Measurements from ENCODE around the gene GMPPB.
"Not testable (repeated sequence)": the region's sequence is repeated elsewhere in the genome, so short reads cannot be mapped to it uniquely, and the experiment has no call there.

GMPPB gene

GRCh38 chr3:49694409-49695070 is 29.2 kb downstream of the GMPPB start:
- DNase-seq (ENCODE audit: low read depth in 1 of 2, low spot score in 1 of 2) = not testable (repeated sequence)

- not testable (repeated sequence) for DNase-seq (ENCODE audit: low read depth in 1 of 2, low spot score in 1 of 2)
Observed at GRCh38 chr3:49691481-49691880, 32.3 kb downstream of the GMPPB start.

- not testable (repeated sequence) for DNase-seq (ENCODE audit: low read depth in 1 of 2, low spot score in 1 of 2)
Observed at GRCh38 chr3:49690856-49691255, 32.9 kb downstream of the GMPPB start.

GRCh38 chr3:49689908-49690624 is 33.7 kb downstream of the GMPPB start:
- not testable (repeated sequence) for DNase-seq (ENCODE audit: low read depth in 1 of 2, low spot score in 1 of 2)

GRCh38 chr3:49689046-49689907 is 34.5 kb downstream of the GMPPB start, which contains the start of the genes MST1 and RNF123:
MST1 (minus strand) TSS chr3:49689474; CDS start chr3:49688691, 783 bp downstream.
RNF123 (plus strand) TSS chr3:49689557; CDS start chr3:49691166, 1,609 bp downstream.
- DNase-seq (ENCODE audit: low read depth in 1 of 2, low spot score in 1 of 2) = peak; percentile 87 to 89

- not testable (repeated sequence) for DNase-seq (ENCODE audit: low read depth in 1 of 2, low spot score in 1 of 2)
Observed at GRCh38 chr3:49688338-49689045, 35.3 kb downstream of the GMPPB start.

GRCh38 chr3:49687424-49687795 is 36.3 kb downstream of the GMPPB start:
- not testable (repeated sequence) for DNase-seq (ENCODE audit: low read depth in 1 of 2, low spot score in 1 of 2)

GRCh38 chr3:49686769-49687423 is 36.9 kb downstream of the GMPPB start:
- not testable (repeated sequence) for DNase-seq (ENCODE audit: low read depth in 1 of 2, low spot score in 1 of 2)

- not testable (repeated sequence) for DNase-seq (ENCODE audit: low read depth in 1 of 2, low spot score in 1 of 2)
Observed at GRCh38 chr3:49686346-49686745, 37.4 kb downstream of the GMPPB start.

GRCh38 chr3:49685846-49686245 is 37.9 kb downstream of the GMPPB start:
- DNase-seq (ENCODE audit: low read depth in 1 of 2, low spot score in 1 of 2) = not testable (repeated sequence)

GRCh38 chr3:49685103-49685502 is 38.6 kb downstream of the GMPPB start:
- DNase-seq (ENCODE audit: low read depth in 1 of 2, low spot score in 1 of 2) = not testable (repeated sequence)

GRCh38 chr3:49684453-49684852 is 39.3 kb downstream of the GMPPB start:
- DNase-seq (ENCODE audit: low read depth in 1 of 2, low spot score in 1 of 2) = not testable (repeated sequence)

GRCh38 chr3:49683162-49683561 is 40.6 kb downstream of the GMPPB start:
- DNase-seq (ENCODE audit: low read depth in 1 of 2, low spot score in 1 of 2) = no peak

GRCh38 chr3:49681543-49681942 is 42.2 kb downstream of the GMPPB start:
- no peak for DNase-seq (ENCODE audit: low read depth in 1 of 2, low spot score in 1 of 2)

- DNase-seq (ENCODE audit: low read depth in 1 of 2, low spot score in 1 of 2) = no peak
Observed at GRCh38 chr3:49681232-49681522, 42.6 kb downstream of the GMPPB start.

GRCh38 chr3:49680493-49681231 is 43.1 kb downstream of the GMPPB start:
- no peak for DNase-seq (ENCODE audit: low read depth in 1 of 2, low spot score in 1 of 2)

GRCh38 chr3:49675912-49676311 is 47.8 kb downstream of the GMPPB start:
- no peak for DNase-seq (ENCODE audit: low read depth in 1 of 2, low spot score in 1 of 2)

GRCh38 chr3:49674497-49674983 is 49.2 kb downstream of the GMPPB start:
- DNase-seq (ENCODE audit: low read depth in 1 of 2, low spot score in 1 of 2) = no peak

GRCh38 chr3:49673715-49674496 is 49.8 kb downstream of the GMPPB start, which contains the start of gene APEH:
APEH (plus strand) TSS chr3:49674351; CDS start chr3:49674402, 51 bp downstream.
- peak; percentile 89 to 97 for DNase-seq (ENCODE audit: low read depth in 1 of 2, low spot score in 1 of 2)

Measured in activated T-helper 1 cell treated with anti-CD3 and anti-CD28 coated beads, Interleukin-2, amount 50 U/mL, for 16 hours (primary cell).